ENCODE results near the gene GAGE12J. TPM values are rescaled to one million over a fixed set of nuclear protein-coding genes. Genes with fewer than 3 reads are reported as not detected.
"Not testable (repeated sequence)": the region's sequence is repeated elsewhere in the genome, so short reads cannot be mapped to it uniquely, and the experiment has no call there.

GAGE12J gene
- total and polyA plus RNA-seq, 9 of the 15 experiments (the other 6 are each of a cell fraction or from before 2014, with no cell fraction given), result 0.20 to 0.84 (median 0.64) TPM; not detected in 5

- CTCF ChIA-PET (ENCODE audit: low intra/inter-chr PET ratio); H2AFZ ChIP-seq (ENCODE audit: low read depth, low read length); H3K36me3 ChIP-seq (ENCODE audit: control insufficient read depth, insufficient read depth, low read length); ATAC-seq; H3K4me2 ChIP-seq (ENCODE audit: insufficient read depth, low read length); FAIRE-seq; H3K27ac ChIP-seq (ENCODE audit: extremely low read depth, low read depth, low read length); DNase-seq (ENCODE audit: extremely low read depth in 1 of 4, low spot score in 3 of 4); H3K4me1 ChIP-seq (replicated peaks in 1 of 2; ENCODE audit: control insufficient read depth in 2 of 2, insufficient read depth in 2 of 2, low read length in 2 of 2); H3K9me1 ChIP-seq (ENCODE audit: control insufficient read depth, insufficient read depth, low read length); BruUV-seq (replicated peaks); POLR2A ChIA-PET; H3K9ac ChIP-seq (ENCODE audit: insufficient read depth in 1 of 2, low read depth in 2 of 2, low read length in 2 of 2); intact Hi-C loops (cut with micrococcal nuclease); H3K79me2 ChIP-seq (ENCODE audit: control insufficient read depth, insufficient read depth, low read length); H4K20me1 ChIP-seq (replicated peaks; ENCODE audit: control insufficient read depth, insufficient read depth, low read length); H3K4me3 ChIP-seq; H3K9me3 ChIP-seq (replicated peaks; ENCODE audit: control insufficient read depth, insufficient read depth, low read depth, low read length); H3K27me3 ChIP-seq (ENCODE audit: control insufficient read depth in 2 of 2, insufficient read depth in 2 of 2, low read length in 2 of 2): not testable (repeated sequence)
- in situ Hi-C loops (cut with MboI), result loop anchor here (5.0 to 25.0 kb wide), 2 partner anchors 266 to 391 kb away; no protein-coding TSS in a partner anchor
- TF ChIP-seq ZNF165 (CRISPR knock-in tag; IDR thresholded peaks at IDR 0.05; ENCODE audit: borderline replicate concordance), result 0 out of 2 replicates have a peak, but pooled peaks have one; percentile 34
- TF ChIP-seq TCF15 (CRISPR knock-in tag; IDR thresholded peaks at IDR 0.05), result 0 out of 2 replicates have a peak, but pooled peaks have one; percentile 83
- peak; percentile 93 for TF ChIP-seq ZNF277 (CRISPR knock-in tag; IDR thresholded peaks at IDR 0.05; ENCODE audit: borderline replicate concordance)
- TF ChIP-seq ZNF408 (CRISPR knock-in tag; IDR thresholded peaks at IDR 0.05; ENCODE audit: low read depth), result peak; percentile 87
- TF ChIP-seq PPARD (CRISPR knock-in tag; IDR thresholded peaks at IDR 0.05), result 0 out of 2 replicates have a peak, but pooled peaks have one; percentile 51
- peak; percentile 80; the same call in 1 of the 2 replicates for TF ChIP-seq MTF1 (CRISPR knock-in tag; IDR thresholded peaks at IDR 0.05; ENCODE audit: borderline replicate concordance)
- TF ChIP-seq ZFP30 (CRISPR knock-in tag; IDR thresholded peaks at IDR 0.05; ENCODE audit: borderline replicate concordance), result peak; percentile 46; the same call in 1 of the 2 replicates
- TF ChIP-seq NFIX (CRISPR knock-in tag; IDR thresholded peaks at IDR 0.05; ENCODE audit: low read depth), result peak; percentile 47
- peak; percentile 62; the same call in 1 of the 2 replicates for TF ChIP-seq ZNF707 (CRISPR knock-in tag; conservative IDR thresholded peaks at IDR 0.05)
- WGBS (ENCODE audit: insufficient coverage, low coverage, missing lambda C conversion rate), result 63% methylated on average over 7 of the region's 11 CpGs
These were observed 24.3 kb downstream of the GAGE12J start for GRCh38 chrX:49346150-49346549.

Other genes with a start within 250 kb of the GAGE12J start
Only the 7 nearest of the 18 such genes appear.
- gene SYP, start 121.8 kb upstream of the GAGE12J start, total RNA-seq (2014; rRNA removed), result 3.4 and 3.9 TPM in 2 replicates
- 2.2 and 2.6 TPM in 2 replicates for gene SYP, start 121.8 kb upstream of the GAGE12J start, total RNA-seq (2014; rRNA removed; fragmentation: Illumina TruSeq; extraction: Trizol)
- 1.5 and 1.6 TPM in 2 replicates for gene SYP, start 121.8 kb upstream of the GAGE12J start, total RNA-seq (2015; rRNA removed; fragmentation: Illumina TruSeq; extraction: Trizol)
- 2.1 and 3.0 TPM in 2 replicates for gene SYP, start 121.8 kb upstream of the GAGE12J start, total RNA-seq (2021)
- gene SYP, start 121.8 kb upstream of the GAGE12J start, polyA plus RNA-seq (2011; rRNA removed), result 3.9 and 5.1 TPM in 2 replicates
- 2.4 and 2.9 TPM in 2 replicates for gene SYP, start 121.8 kb upstream of the GAGE12J start, polyA plus RNA-seq (2014; fragmentation: Illumina TruSeq; extraction: Trizol)
- under 1 TPM; 0.48 to 0.52 TPM for gene SYP, start 121.8 kb upstream of the GAGE12J start, polyA plus RNA-seq (2014; fragmentation: Nextera tagmentation; extraction: Ambion mirVana)
- gene SYP, start 121.8 kb upstream of the GAGE12J start, polyA plus RNA-seq (2014; rRNA removed), result 3.6 and 4.3 TPM in 2 replicates
- under 0.01 TPM in 1 of 2 replicates, not detected in the other for gene CACNA1F, start 88.7 kb upstream of the GAGE12J start, total RNA-seq (2014; rRNA removed)
- not detected in 2 replicates for gene CACNA1F, start 88.7 kb upstream of the GAGE12J start, total RNA-seq (2014; rRNA removed; fragmentation: Illumina TruSeq; extraction: Trizol)
- not detected in 2 replicates for gene CACNA1F, start 88.7 kb upstream of the GAGE12J start, total RNA-seq (2015; rRNA removed; fragmentation: Illumina TruSeq; extraction: Trizol)
- gene CACNA1F, start 88.7 kb upstream of the GAGE12J start, total RNA-seq (2021), result 0.04 TPM in 2 replicates
- gene CACNA1F, start 88.7 kb upstream of the GAGE12J start, polyA plus RNA-seq (2011; rRNA removed), result 0.13 and 0.37 TPM in 2 replicates
- gene CACNA1F, start 88.7 kb upstream of the GAGE12J start, polyA plus RNA-seq (2014; fragmentation: Illumina TruSeq; extraction: Trizol), result 0.01 and 0.03 TPM in 2 replicates
- gene CACNA1F, start 88.7 kb upstream of the GAGE12J start, polyA plus RNA-seq (2014; fragmentation: Nextera tagmentation; extraction: Ambion mirVana), result under 1 TPM in 1 of 2 experiments, not detected in 1; 0.01 TPM
- gene CACNA1F, start 88.7 kb upstream of the GAGE12J start, polyA plus RNA-seq (2014; rRNA removed), result 0.15 and 0.41 TPM in 2 replicates
- gene CCDC22, start 86.6 kb upstream of the GAGE12J start, total RNA-seq (2014; rRNA removed), result 13.5 and 14.0 TPM in 2 replicates
- 2.5 and 3.6 TPM in 2 replicates for gene CCDC22, start 86.6 kb upstream of the GAGE12J start, total RNA-seq (2014; rRNA removed; fragmentation: Illumina TruSeq; extraction: Trizol)
- gene CCDC22, start 86.6 kb upstream of the GAGE12J start, total RNA-seq (2015; rRNA removed; fragmentation: Illumina TruSeq; extraction: Trizol), result 6.6 and 7.1 TPM in 2 replicates
- gene CCDC22, start 86.6 kb upstream of the GAGE12J start, total RNA-seq (2021), result 20.9 and 22.7 TPM in 2 replicates
- 11.7 and 26.4 TPM in 2 replicates for gene CCDC22, start 86.6 kb upstream of the GAGE12J start, polyA plus RNA-seq (2011; rRNA removed)
- gene CCDC22, start 86.6 kb upstream of the GAGE12J start, polyA plus RNA-seq (2014; fragmentation: Illumina TruSeq; extraction: Trizol), result 5.1 and 12.0 TPM in 2 replicates
- under 1 TPM; 0.32 to 0.74 TPM for gene CCDC22, start 86.6 kb upstream of the GAGE12J start, polyA plus RNA-seq (2014; fragmentation: Nextera tagmentation; extraction: Ambion mirVana)
- gene CCDC22, start 86.6 kb upstream of the GAGE12J start, polyA plus RNA-seq (2014; rRNA removed), result 11.1 and 13.6 TPM in 2 replicates
- not detected in 2 replicates for gene FOXP3, start 57.3 kb upstream of the GAGE12J start, total RNA-seq (2014; rRNA removed)
- 0.07 TPM in 1 of 2 replicates, not detected in the other for gene FOXP3, start 57.3 kb upstream of the GAGE12J start, total RNA-seq (2014; rRNA removed; fragmentation: Illumina TruSeq; extraction: Trizol)
- gene FOXP3, start 57.3 kb upstream of the GAGE12J start, total RNA-seq (2015; rRNA removed; fragmentation: Illumina TruSeq; extraction: Trizol), result 0.08 TPM in 1 of 2 replicates, not detected in the other
- 0.16 and 0.24 TPM in 2 replicates for gene FOXP3, start 57.3 kb upstream of the GAGE12J start, total RNA-seq (2021)
- gene FOXP3, start 57.3 kb upstream of the GAGE12J start, polyA plus RNA-seq (2011; rRNA removed), result 0.07 and 0.12 TPM in 2 replicates
- 0.13 and 0.29 TPM in 2 replicates for gene FOXP3, start 57.3 kb upstream of the GAGE12J start, polyA plus RNA-seq (2014; fragmentation: Illumina TruSeq; extraction: Trizol)
- gene FOXP3, start 57.3 kb upstream of the GAGE12J start, polyA plus RNA-seq (2014; fragmentation: Nextera tagmentation; extraction: Ambion mirVana), result under 1 TPM in 1 of 2 experiments, not detected in 1; 0.04 TPM
- not detected in 2 replicates for gene FOXP3, start 57.3 kb upstream of the GAGE12J start, polyA plus RNA-seq (2014; rRNA removed)
- gene PPP1R3F, start 52.2 kb upstream of the GAGE12J start, total RNA-seq (2014; rRNA removed), result 0.54 and 0.69 TPM in 2 replicates
- gene PPP1R3F, start 52.2 kb upstream of the GAGE12J start, total RNA-seq (2014; rRNA removed; fragmentation: Illumina TruSeq; extraction: Trizol), result 0.06 and 0.18 TPM in 2 replicates
- gene PPP1R3F, start 52.2 kb upstream of the GAGE12J start, total RNA-seq (2015; rRNA removed; fragmentation: Illumina TruSeq; extraction: Trizol), result 0.57 and 0.91 TPM in 2 replicates
- gene PPP1R3F, start 52.2 kb upstream of the GAGE12J start, total RNA-seq (2021), result 0.81 and 0.86 TPM in 2 replicates
- 0.32 and 0.61 TPM in 2 replicates for gene PPP1R3F, start 52.2 kb upstream of the GAGE12J start, polyA plus RNA-seq (2011; rRNA removed)
- 0.16 and 0.32 TPM in 2 replicates for gene PPP1R3F, start 52.2 kb upstream of the GAGE12J start, polyA plus RNA-seq (2014; fragmentation: Illumina TruSeq; extraction: Trizol)
- under 1 TPM in 1 of 2 experiments, not detected in 1; 0.03 TPM for gene PPP1R3F, start 52.2 kb upstream of the GAGE12J start, polyA plus RNA-seq (2014; fragmentation: Nextera tagmentation; extraction: Ambion mirVana)
- 0.56 and 1.1 TPM in 2 replicates for gene PPP1R3F, start 52.2 kb upstream of the GAGE12J start, polyA plus RNA-seq (2014; rRNA removed)
- 0.33 TPM in 1 of 2 replicates, not detected in the other for gene GAGE10, start 18.4 kb upstream of the GAGE12J start, total RNA-seq (2014; rRNA removed)
- 0.93 and 0.95 TPM in 2 replicates for gene GAGE10, start 18.4 kb upstream of the GAGE12J start, total RNA-seq (2014; rRNA removed; fragmentation: Illumina TruSeq; extraction: Trizol)
- gene GAGE10, start 18.4 kb upstream of the GAGE12J start, total RNA-seq (2015; rRNA removed; fragmentation: Illumina TruSeq; extraction: Trizol), result not detected in 2 replicates
- gene GAGE10, start 18.4 kb upstream of the GAGE12J start, total RNA-seq (2021), result 0.80 and 1.3 TPM in 2 replicates
- 0.70 and 3.1 TPM in 2 replicates for gene GAGE10, start 18.4 kb upstream of the GAGE12J start, polyA plus RNA-seq (2011; rRNA removed)
- not detected in 2 replicates for gene GAGE10, start 18.4 kb upstream of the GAGE12J start, polyA plus RNA-seq (2014; fragmentation: Illumina TruSeq; extraction: Trizol)
- gene GAGE10, start 18.4 kb upstream of the GAGE12J start, polyA plus RNA-seq (2014; fragmentation: Nextera tagmentation; extraction: Ambion mirVana), result under 1 TPM; 0.96 TPM
- gene GAGE10, start 18.4 kb upstream of the GAGE12J start, polyA plus RNA-seq (2014; rRNA removed), result 0.36 TPM in 1 of 2 replicates, not detected in the other
- 300 and 506 TPM in 2 replicates for gene GAGE13, start 9.5 kb downstream of the GAGE12J start, total RNA-seq (2014; rRNA removed)
- gene GAGE13, start 9.5 kb downstream of the GAGE12J start, total RNA-seq (2014; rRNA removed; fragmentation: Illumina TruSeq; extraction: Trizol), result 88.3 and 128 TPM in 2 replicates
- gene GAGE13, start 9.5 kb downstream of the GAGE12J start, total RNA-seq (2015; rRNA removed; fragmentation: Illumina TruSeq; extraction: Trizol), result 98.4 and 105 TPM in 2 replicates
- gene GAGE13, start 9.5 kb downstream of the GAGE12J start, total RNA-seq (2021), result 77.6 and 79.1 TPM in 2 replicates
- gene GAGE13, start 9.5 kb downstream of the GAGE12J start, polyA plus RNA-seq (2011; rRNA removed), result 63.6 and 154 TPM in 2 replicates
- 31.6 and 41.1 TPM in 2 replicates for gene GAGE13, start 9.5 kb downstream of the GAGE12J start, polyA plus RNA-seq (2014; fragmentation: Illumina TruSeq; extraction: Trizol)
- gene GAGE13, start 9.5 kb downstream of the GAGE12J start, polyA plus RNA-seq (2014; fragmentation: Nextera tagmentation; extraction: Ambion mirVana), result 100 to 1,000 TPM; 460 to 493 TPM
- 224 and 284 TPM in 2 replicates for gene GAGE13, start 9.5 kb downstream of the GAGE12J start, polyA plus RNA-seq (2014; rRNA removed)

All from K562 (cell line).